ENCODE measurements around the gene PRCC. TPM values are rescaled to one million over a fixed set of nuclear protein-coding genes. Genes with fewer than 3 reads are reported as not detected.

Gene PRCC
- total and polyA plus RNA-seq, 2 of the 13 experiments (the other 11 are each of a cell fraction or from before 2014, with no cell fraction given): 24.2 to 40.5 TPM

DNA sequence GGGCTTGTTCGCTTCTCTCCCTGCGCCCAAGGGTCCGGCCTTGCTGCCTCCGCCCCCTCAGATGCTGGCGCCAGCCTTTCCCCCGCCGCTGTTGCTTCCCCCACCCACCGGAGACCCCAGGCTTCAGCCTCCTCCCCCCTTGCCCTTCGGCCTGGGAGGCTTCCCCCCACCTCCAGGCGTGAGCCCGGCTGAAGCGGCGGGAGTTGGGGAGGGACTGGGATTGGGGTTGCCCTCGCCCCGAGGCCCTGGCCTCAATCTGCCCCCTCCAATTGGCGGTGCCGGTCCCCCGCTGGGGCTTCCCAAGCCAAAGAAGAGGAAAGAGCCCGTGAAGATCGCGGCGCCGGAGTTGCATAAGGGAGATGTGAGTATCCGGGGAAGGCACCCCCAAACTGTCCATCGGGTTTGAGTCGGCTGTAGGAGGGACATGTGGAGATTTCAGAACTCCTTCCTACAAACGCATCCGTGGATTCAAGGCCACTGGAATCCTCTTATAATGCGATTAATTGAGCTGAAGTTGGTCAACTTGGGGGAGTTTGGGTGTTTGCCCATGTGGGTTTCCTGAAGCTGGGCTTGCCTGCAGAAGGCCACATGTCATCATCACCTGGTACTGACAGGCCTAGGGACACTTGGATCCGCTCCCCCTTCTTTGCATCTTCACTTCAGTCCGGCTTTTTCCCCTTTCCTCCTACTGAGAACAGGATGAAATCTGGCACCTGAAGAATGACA is 707 bp downstream of the PRCC start (continued):
- peak; percentile 73 for TF ChIP-seq SAP130 (CRISPR knock-in tag; IDR thresholded peaks at IDR 0.05; ENCODE audit: low read depth)
- 0 out of 2 replicates have a peak, but pooled peaks have one; percentile 42 for TF ChIP-seq KDM5B (CRISPR knock-in tag; IDR thresholded peaks at IDR 0.05; ENCODE audit: borderline replicate concordance)
- TF ChIP-seq MAFG (CRISPR knock-in tag; IDR thresholded peaks at IDR 0.05): no peak
- TF ChIP-seq, protein P1, sequence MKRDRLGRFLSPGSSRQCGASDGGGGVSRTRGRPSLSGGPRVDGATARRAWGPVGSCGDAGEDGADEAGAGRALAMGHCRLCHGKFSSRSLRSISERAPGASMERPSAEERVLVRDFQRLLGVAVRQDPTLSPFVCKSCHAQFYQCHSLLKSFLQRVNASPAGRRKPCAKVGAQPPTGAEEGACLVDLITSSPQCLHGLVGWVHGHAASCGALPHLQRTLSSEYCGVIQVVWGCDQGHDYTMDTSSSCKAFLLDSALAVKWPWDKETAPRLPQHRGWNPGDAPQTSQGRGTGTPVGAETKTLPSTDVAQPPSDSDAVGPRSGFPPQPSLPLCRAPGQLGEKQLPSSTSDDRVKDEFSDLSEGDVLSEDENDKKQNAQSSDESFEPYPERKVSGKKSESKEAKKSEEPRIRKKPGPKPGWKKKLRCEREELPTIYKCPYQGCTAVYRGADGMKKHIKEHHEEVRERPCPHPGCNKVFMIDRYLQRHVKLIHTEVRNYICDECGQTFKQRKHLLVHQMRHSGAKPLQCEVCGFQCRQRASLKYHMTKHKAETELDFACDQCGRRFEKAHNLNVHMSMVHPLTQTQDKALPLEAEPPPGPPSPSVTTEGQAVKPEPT (CRISPR knock-in tag; IDR thresholded peaks at IDR 0.05; ENCODE audit: low read depth): no peak
- peak; percentile 66; the same call in 1 of the 2 replicates for TF ChIP-seq SIN3A (IDR thresholded peaks at IDR 0.05; ENCODE audit: borderline replicate concordance, low read depth, low read length)
- TF ChIP-seq ZSCAN31 (CRISPR knock-in tag; IDR thresholded peaks at IDR 0.05; ENCODE audit: low read depth): 0 out of 2 replicates have a peak, but pooled peaks have one; percentile 3
- no peak for TF ChIP-seq KMT2A (CRISPR knock-in tag; IDR thresholded peaks at IDR 0.05)

DNA sequence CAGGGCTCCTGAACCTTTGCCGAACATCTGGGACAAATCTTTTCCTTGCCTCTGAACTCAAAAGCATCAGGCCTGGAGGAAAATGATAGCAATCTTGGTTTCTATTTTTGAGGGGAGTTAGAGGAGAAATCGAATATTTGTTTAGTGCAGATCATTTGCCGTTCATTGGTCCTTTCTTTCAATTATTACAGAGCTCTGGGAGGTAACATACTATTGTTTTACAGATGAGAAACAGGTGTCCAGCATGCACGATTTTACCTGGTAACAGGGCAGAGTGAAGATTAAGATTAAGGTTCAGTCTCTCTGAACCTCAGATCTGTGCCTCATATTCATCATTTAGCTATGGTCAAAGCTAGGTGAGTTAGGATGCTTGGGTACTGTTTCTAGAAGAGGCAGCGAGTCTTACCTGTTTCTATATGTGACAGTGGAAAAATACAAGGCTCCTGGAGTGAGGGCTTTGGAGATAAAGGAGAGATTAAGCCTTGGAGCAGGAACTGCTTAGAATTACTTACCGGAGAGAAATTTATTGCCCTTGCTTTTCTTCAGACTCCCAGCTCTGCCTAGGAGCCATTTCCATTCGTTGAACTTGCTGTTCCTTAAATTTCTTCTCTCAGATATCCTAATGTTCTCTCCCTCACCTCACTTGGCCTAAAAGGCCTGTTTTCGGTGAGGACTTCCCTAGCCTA is 1.4 kb downstream of the PRCC start:
- TF ChIP-seq ZNF562 (CRISPR knock-in tag; IDR thresholded peaks at IDR 0.05; ENCODE audit: borderline replicate concordance): no peak
- TF ChIP-seq, protein P2, sequence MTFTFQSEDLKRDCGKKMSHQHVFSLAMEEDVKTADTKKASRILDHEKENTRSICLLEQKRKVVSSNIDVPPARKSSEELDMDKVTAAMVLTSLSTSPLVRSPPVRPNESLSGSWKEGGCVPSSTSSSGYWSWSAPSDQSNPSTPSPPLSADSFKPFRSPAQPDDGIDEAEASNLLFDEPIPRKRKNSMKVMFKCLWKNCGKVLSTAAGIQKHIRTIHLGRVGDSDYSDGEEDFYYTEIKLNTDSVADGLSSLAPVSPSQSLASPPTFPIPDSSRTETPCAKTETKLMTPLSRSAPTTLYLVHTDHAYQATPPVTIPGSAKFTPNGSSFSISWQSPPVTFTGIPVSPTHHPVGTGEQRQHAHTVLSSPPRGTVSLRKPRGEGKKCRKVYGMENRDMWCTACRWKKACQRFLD (CRISPR knock-in tag; IDR thresholded peaks at IDR 0.05; ENCODE audit: borderline replicate concordance): no peak
- no peak for DNase-seq (ENCODE audit: low spot score)
- ChIA-PET POLR2A (interaction anchor here (0.5 to 6.5 kb wide), 7 partner anchors 16 to 41 kb away, joined by 3 to 125 read pairs (median 4); partner anchors contain the start of genes ISG20L2, METTL25B and MRPL24), CTCF (ENCODE audit: low intra/inter-chr PET ratio, low total read pairs) (no interaction called here)
- no peaks in the 10 kb centered on the region for H3K9me3 ChIP-seq (ENCODE audit: low read length)
- FAIRE-seq: no peak
- peaks cover 59% of the 10 kb centered on the region for H3K4me1 ChIP-seq (ENCODE audit: insufficient read depth, low read length)
- no peak overlapping the region for H3K27ac ChIP-seq (ENCODE audit: extremely low read length, insufficient read depth, low read length)
- peak overlapping the region; percentile 85 for H3K4me2 ChIP-seq (ENCODE audit: low read depth, low read length)
- 35% methylated on average over 8 of the region's 8 CpGs for WGBS (ENCODE audit: low lambda C conversion rate)
- no peaks in the 10 kb centered on the region; a peak in 1 of 5 replicates for H3K27me3 ChIP-seq (ENCODE audit: control insufficient read depth in 1 of 2, insufficient read depth in 2 of 2, low read length in 2 of 2)
- BruUV-seq (replicated peaks): no TSS peak
- H4K20me1 ChIP-seq (ENCODE audit: insufficient read depth, low read length): peaks cover 5% of the 10 kb centered on the region; the same call in 1 of the 2 replicates
- no peak overlapping the region for H2AFZ ChIP-seq (ENCODE audit: low read length)
- in situ Hi-C loops (cut with HindIII; ENCODE audit: extremely low pct_ligation_motif_present, low pct_unique_long_range_greater_than_20kb) (loop anchor here (5.0 kb wide), 1 partner anchor 41 kb away; the partner anchor contains the start of genes ISG20L2 and METTL25B), intact Hi-C loops (cut with micrococcal nuclease; ENCODE audit: unreplicated experiment) (no loop called here)
- peak overlapping the region; percentile 96 for H3K9ac ChIP-seq (ENCODE audit: insufficient read depth, low read depth, low read length)
- no peak for ATAC-seq
- peaks cover 3 to 27% of the 10 kb centered on the region in 2 experiments; a peak in 3 of 5 replicates for H3K36me3 ChIP-seq (replicated peaks in 1 of 2; ENCODE audit: control insufficient read depth in 1 of 2, insufficient read depth in 2 of 2, low read length in 2 of 2)
- H3K4me3 ChIP-seq (replicated peaks in 1 of 3; ENCODE audit: insufficient read depth in 1 of 3, low read depth in 2 of 3, low read length in 3 of 3): peak overlapping the region; percentile 85 to 100 (median 92)
- peaks cover 66% of the 10 kb centered on the region for H3K79me2 ChIP-seq (ENCODE audit: insufficient read depth, low read length)
